K562 (cell line): ENCODE results near the gene EME1.

Experiments used
- CTCF ChIP-seq, 3 experiments: IDR thresholded peaks in 2 of 3; conservative IDR thresholded peaks in 1 of 3; 2 replicates each; pipeline ENCODE4 v1.5.1; 2011 to 2012; ENCODE audit warnings: low read length in 3 of 3, mild to moderate bottlenecking in 3 of 3, control low read depth in 2 of 3, improper control_type of control experiment in 1 of 3, inconsistent platforms in 1 of 3, low read depth in 1 of 3, mixed read lengths in 1 of 3, moderate library complexity in 1 of 3; ENCODE audit not compliant: insufficient read depth in 2 of 3
- ELK3 ChIP-seq: fragments of 450-650 bp; formaldehyde crosslinking; IDR thresholded peaks from 2 replicates; pipeline ENCODE4 v1.4.0; 2020; ENCODE audit warnings: mild to moderate bottlenecking
- GATA2 ChIP-seq: sonication (generic); formaldehyde crosslinking; IDR thresholded peaks from 2 replicates; pipeline ENCODE4 v1.4.0; 2020; ENCODE audit warnings: mild to moderate bottlenecking, missing genetic modification reagents
- KLF1 ChIP-seq: fragments of 450-650 bp; IDR thresholded peaks from 2 replicates; pipeline ENCODE4 v1.6.1; 2016; ENCODE audit warnings: missing genetic modification characterization, missing compliant biosample characterization
- PATZ1 ChIP-seq: fragments of 250-450 bp; sonication (Bioruptor Pico); IDR thresholded peaks from 2 replicates; pipeline ENCODE4 v1.5.0; 2020; ENCODE audit warnings: mild to moderate bottlenecking, borderline replicate concordance
- TGIF2 ChIP-seq: sonication (generic); formaldehyde crosslinking; IDR thresholded peaks from 2 replicates; pipeline ENCODE4 v1.8.1; 2022; ENCODE audit warnings: mild to moderate bottlenecking, missing genetic modification reagents, moderate library complexity

GRCh38 chr17:50367401-50367800 lies 5.6 kb upstream of the EME1 start:
- TF ChIP-seq KLF1 (tag) (no peak), CTCF (IDR thresholded peaks at IDR 0.05 in 2 of 3, conservative IDR thresholded peaks at IDR 0.05 in 1 of 3; ENCODE audit: insufficient read depth in 2 of 3, low read depth in 1 of 3, low read length in 3 of 3) (no peak), GATA2 (CRISPR knock-in tag) (no peak), ELK3 (CRISPR knock-in tag) (no peak), TGIF2 (CRISPR knock-in tag) (no peak), PATZ1 (CRISPR knock-in tag) (no peak)
